ENCODE results near the gene AKR7A3.
"Not testable (repeated sequence)": the region's sequence is repeated elsewhere in the genome, so short reads cannot be mapped to it uniquely, and the experiment has no call there.

Gene AKR7A3

DNA sequence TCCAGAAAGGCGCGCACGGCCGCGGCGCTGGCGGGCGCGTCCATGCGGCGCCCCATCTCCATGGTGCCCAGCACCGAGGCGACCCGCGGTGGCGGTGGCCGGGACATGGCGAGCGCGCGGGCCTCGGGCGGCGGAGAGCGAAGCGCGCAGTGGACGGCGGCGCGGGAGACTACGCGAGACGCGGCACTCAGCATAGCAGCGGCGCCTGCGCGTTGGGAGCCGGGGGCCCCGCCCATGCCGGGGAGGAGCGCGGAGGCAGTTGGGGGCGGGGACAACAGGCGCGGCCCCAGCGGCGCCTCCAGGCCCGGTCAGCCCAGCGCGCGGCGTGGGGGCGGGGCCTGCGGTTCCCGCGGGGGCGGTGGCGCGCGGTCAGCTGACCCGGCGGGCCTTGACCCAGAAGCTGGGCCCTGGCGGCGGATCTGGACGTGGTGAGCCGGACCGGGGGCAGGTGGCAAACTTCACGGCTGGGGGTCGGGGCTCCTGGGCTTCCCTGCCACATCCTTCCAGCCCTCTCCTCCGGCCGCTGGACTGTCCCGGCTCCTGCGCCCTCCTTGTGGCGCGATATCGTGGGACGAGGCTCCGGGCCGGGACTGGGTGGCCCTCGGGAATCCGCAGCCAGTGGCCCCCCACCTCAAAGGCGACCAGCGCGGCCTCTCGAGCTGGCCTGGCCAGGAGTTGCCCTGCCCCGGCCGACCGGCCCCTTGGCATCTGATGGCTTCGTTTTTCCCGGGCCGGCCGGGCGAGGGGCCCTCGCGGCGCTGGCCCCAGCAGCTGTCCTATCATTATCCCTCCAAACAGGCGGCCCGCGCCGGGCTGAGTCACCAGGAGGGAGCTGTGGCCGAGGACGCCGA lies 23.6 kb upstream of the AKR7A3 start, which contains the start of the genes AKR7A2 and SLC66A1:
AKR7A2 (minus strand) TSS at position 214 of the 851 bp plus-strand sequence; CDS start at position 194, 20 bp downstream.
SLC66A1 (plus strand) TSS at position 396 of the 851 bp plus-strand sequence. CDS start 5,352 bp downstream, outside the sequence.
- peak; percentile 88 to 91 for DNase-seq (ENCODE audit: low spot score in 2 of 2)
- Mint-ChIP-seq H3K36me3 (peaks cover 7% of the 10 kb centered on the region), H3K27ac (peak within 1 kb of the TSS; percentile 55), H3K4me1 (peaks cover 37% of the 10 kb centered on the region), H3K27me3 (no peaks in the 10 kb centered on the region), H3K9me3 (no peaks in the 10 kb centered on the region), H3K4me3 (peak within 1 kb of the TSS; percentile 88)
- ATAC-seq (ENCODE audit: low read depth), result peak; percentile 79

DNA sequence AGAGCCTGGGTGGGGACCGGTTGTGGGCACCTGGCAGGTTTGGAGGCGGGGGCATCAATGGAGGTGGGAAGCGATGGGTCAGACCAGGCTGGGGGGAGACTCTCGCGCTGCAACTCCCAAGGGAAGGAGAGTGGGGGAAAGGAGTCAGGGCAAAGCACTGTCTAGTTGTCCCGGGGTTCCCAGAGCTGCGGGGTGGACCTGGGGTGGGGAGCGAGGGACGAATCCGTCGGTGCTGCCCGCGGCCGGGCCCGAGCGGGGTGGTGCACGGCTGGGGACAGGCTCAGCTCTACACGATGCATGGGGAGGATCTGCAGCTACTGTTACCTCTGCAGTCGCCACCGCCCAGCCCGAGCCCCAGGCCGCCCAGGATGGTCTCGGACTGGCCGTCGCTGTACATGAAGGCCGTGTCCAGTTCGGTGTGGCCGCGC lies 22.9 kb upstream of the AKR7A3 start:
- Mint-ChIP-seq H3K27me3 (no peaks in the 10 kb centered on the region), H3K4me1 (peaks cover 37% of the 10 kb centered on the region), H3K27ac (peak overlapping the region; percentile 42), H3K4me3 (peak overlapping the region; percentile 88), H3K36me3 (peaks cover 11% of the 10 kb centered on the region), H3K9me3 (no peaks in the 10 kb centered on the region)
- DNase-seq (ENCODE audit: low spot score in 2 of 2) (no peak), ATAC-seq (ENCODE audit: low read depth) (no peak)

DNA sequence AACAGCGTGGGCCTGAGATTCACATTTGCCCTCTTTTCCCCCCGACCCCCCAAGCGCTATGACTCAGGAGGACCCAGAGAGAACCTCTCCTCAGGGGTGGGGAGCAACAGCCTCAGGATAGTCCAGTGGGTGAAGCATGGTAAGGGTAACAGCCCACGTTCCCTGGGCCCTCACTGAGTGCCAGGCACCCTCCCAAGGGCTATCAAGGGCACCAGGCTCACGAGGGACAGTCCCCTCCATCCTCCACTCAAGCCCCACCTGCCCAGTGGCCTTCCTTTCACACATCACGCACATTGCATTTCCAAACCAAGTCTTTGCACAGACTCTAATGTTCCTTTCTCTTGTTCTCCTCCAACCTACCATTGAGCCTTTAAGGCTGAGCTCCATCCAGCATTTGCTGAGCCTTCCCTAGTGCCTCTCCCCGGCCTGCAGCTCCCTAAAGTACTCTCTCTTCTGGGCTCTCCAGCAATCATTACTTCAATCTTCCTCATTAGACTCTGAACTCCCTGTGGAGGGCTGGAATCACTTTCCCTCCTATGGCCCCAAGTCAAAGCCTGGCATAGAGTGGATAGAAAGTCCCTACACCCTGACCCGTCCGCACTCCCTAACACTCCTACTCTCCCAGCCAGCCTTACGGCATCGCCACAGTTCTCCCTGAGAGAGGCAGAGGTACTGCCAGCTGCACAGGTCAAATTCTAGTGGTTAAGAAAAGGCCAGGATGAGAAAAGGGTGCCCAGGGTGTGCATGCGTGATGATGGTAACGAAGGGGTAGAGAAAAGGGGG lies 22.3 kb upstream of the AKR7A3 start:
- Mint-ChIP-seq H3K9me3 (no peaks in the 10 kb centered on the region), H3K27ac (peak overlapping the region; percentile 42), H3K4me1 (peaks cover 34% of the 10 kb centered on the region), H3K4me3 (peak overlapping the region; percentile 88), H3K36me3 (peaks cover 12% of the 10 kb centered on the region), H3K27me3 (no peaks in the 10 kb centered on the region)
- no peak for ATAC-seq (ENCODE audit: low read depth)
- no peak for DNase-seq (ENCODE audit: low spot score in 2 of 2)

DNA sequence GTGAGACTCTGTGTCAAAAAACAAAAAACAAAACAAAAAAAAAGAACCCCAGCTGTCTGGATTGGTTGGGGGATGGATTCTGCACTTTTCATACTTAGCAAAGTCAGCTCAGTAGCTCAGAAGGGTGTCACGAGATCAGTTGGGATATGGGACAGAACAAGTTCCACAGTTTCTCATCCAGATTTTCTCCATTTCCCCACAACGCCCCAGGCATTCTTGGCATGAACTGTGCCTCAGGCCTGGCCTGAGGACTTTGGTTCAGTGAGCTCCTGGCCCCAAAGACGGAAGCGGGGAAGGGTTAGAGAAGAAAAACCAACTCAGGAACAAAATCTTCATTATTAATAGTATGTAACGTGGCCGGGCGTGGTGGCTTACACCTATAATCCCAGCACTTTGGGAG lies 21.5 kb upstream of the AKR7A3 start:
- ATAC-seq (ENCODE audit: low read depth) (no peak), DNase-seq (ENCODE audit: low spot score in 2 of 2) (no peak)
- no peak overlapping the region for H3K4me3 Mint-ChIP-seq
- peaks cover 18% of the 10 kb centered on the region for H3K36me3 Mint-ChIP-seq
- H3K27ac Mint-ChIP-seq, result no peak overlapping the region
- H3K9me3 Mint-ChIP-seq, result no peaks in the 10 kb centered on the region
- H3K4me1 Mint-ChIP-seq, result peaks cover 27% of the 10 kb centered on the region
- H3K27me3 Mint-ChIP-seq, result no peaks in the 10 kb centered on the region

DNA sequence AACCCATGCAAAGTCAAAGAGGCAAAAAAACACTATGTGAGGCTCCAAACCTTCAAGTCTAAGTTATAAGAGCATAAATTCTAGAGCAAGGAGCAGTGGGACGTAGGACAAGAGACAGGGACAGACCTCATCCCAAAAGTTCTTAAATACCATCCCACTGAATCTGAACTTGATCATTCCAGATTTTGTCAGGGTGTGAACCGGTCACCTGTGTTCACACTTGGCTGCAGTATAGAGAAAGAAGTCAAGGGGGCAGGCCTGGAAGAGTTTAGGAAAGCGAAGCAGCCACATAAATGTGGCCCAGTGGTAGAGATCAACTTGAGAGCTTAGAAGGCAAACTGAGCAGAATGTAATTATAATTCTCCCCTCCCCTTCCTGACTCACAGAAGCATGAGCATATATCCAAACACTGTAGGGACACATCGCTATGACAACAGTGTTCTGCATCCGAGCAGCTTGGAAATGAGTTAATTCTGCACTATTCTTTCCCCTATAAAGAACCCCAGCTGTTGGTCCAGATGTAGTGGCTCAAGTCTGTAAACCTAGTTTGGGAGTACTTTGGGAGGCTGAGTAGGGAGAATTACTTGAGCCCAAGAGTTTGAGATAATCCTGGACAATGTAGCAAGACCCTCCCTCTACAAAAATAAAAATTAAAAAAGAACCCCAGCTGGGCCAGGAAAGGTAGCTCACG lies 20.7 kb upstream of the AKR7A3 start:
- no peak overlapping the region for H3K4me3 Mint-ChIP-seq

DNA sequence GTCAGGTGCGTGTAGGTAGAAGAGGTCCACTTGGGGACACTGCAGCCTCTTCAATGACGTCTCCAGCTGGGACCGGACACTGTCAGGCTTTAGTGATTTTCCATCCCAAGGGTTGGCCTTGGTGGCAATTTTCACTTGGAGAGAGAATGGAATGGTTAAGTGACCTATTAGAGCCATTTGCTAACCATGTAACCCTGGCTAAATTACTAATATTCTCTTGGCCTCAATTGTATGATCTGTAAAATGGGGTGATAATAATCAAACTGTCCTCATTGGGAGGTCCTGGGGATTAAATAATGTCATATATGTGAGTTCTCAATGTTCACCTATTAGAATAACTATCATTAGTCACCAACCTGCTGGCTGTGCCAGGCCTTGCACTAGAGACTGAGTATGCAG lies 19.9 kb upstream of the AKR7A3 start:
- Mint-ChIP-seq H3K27me3 (no peaks in the 10 kb centered on the region), H3K36me3 (peaks cover 29% of the 10 kb centered on the region), H3K4me3 (no peak overlapping the region), H3K27ac (no peak overlapping the region), H3K4me1 (peaks cover 13% of the 10 kb centered on the region), H3K9me3 (no peaks in the 10 kb centered on the region)
- DNase-seq (ENCODE audit: low spot score in 2 of 2) (no peak), ATAC-seq (ENCODE audit: low read depth) (no peak)

More for the DNA sequence above, 20.7 kb upstream of the AKR7A3 start:
- no peak overlapping the region for H3K27ac Mint-ChIP-seq
- H3K27me3 Mint-ChIP-seq, result no peaks in the 10 kb centered on the region
- peaks cover 19% of the 10 kb centered on the region for H3K4me1 Mint-ChIP-seq
- DNase-seq (ENCODE audit: low spot score in 2 of 2) (no peak), ATAC-seq (ENCODE audit: low read depth) (no peak)
- H3K9me3 Mint-ChIP-seq, result no peaks in the 10 kb centered on the region
- peaks cover 24% of the 10 kb centered on the region for H3K36me3 Mint-ChIP-seq

DNA sequence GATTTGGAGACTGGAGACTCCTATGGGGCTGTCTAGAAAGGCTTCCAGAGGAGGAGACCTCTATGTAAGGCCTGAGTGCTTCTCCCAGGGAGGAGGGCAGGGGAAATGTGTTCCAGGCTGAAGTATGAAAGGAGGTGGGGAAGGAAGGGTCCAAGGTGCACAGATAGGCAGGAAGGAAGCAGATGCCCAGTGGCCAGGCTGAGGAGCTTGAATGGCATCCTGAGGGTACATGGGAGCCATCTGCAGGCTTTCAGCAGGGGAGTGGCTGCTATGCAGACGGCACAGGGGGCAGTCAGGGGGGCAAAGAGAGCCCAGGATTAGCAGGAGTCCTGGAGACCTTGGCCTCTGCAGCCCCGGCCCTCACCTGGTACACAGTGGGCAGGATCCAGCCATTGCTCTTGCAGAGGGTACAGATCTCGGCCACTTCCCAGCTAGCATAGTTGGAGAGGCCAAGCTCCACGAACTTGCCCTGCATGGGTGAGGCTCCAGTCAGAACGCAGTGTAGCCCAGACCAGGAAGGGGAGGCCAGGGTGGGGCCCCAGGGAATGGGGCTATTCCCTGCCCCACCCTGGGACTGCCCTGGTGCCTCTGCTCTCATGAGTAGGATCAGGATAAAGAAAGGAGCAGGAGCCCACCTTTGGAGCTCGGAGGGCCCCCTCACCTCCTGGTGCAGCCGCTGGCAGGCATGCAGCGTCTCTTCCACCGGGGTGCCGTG lies 19.4 kb upstream of the AKR7A3 start:
- ATAC-seq (ENCODE audit: low read depth) (no peak), DNase-seq (ENCODE audit: low spot score in 2 of 2) (no peak)
- no peak overlapping the region for H3K27ac Mint-ChIP-seq

DNA sequence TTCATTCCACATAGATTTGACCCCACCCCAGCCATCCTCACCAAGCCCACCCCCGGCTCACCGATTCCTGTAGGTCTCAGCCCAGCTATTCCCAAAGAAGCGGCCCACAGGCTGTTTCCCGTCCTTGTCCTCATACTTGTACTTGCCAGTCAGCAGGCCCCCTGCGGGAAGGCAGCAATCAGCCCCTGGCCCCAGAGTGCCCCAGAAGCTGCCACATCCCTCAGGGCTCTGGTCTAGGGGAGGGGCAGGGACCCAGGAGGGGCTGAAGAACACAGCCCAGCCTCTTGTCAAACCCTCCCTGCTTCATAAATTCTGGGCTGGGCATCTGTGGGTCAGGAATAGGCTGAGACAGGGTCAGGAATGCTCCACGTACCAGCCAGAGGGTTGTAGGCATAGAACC lies 18.4 kb upstream of the AKR7A3 start:
- no peak overlapping the region for H3K27ac Mint-ChIP-seq
- H3K9me3 Mint-ChIP-seq, result no peaks in the 10 kb centered on the region
- no peaks in the 10 kb centered on the region for H3K27me3 Mint-ChIP-seq
- no peak overlapping the region for H3K4me3 Mint-ChIP-seq
- DNase-seq (ENCODE audit: low spot score in 2 of 2) (no peak), ATAC-seq (ENCODE audit: low read depth) (no peak)
- peaks cover 32% of the 10 kb centered on the region for H3K36me3 Mint-ChIP-seq
- peaks cover 7% of the 10 kb centered on the region for H3K4me1 Mint-ChIP-seq

More for the DNA sequence above, 19.4 kb upstream of the AKR7A3 start:
- Mint-ChIP-seq H3K4me1 (peaks cover 7% of the 10 kb centered on the region), H3K27me3 (no peaks in the 10 kb centered on the region), H3K9me3 (no peaks in the 10 kb centered on the region), H3K36me3 (peaks cover 32% of the 10 kb centered on the region), H3K4me3 (no peak overlapping the region)

DNA sequence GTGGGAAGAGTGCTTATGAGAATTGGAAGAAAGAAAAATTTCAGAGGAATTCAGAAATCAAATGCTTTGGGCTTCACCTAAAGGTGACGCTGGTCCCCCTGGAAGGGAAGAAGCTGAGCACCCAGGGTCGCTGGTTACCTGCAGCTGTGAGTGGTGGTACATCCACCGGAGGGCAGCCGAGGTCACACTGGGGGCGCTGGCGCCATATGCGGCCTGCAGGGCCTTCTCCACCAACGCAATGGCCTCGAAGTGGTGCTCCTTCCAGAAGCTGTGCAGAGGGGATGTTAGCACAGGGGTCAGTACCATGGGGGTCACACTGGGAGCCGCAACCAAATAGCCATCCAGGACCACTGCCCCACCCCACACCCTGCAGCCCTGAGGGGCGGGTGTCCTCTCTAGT lies 17.3 kb upstream of the AKR7A3 start:
- peaks cover 34% of the 10 kb centered on the region for H3K36me3 Mint-ChIP-seq
- no peak for ATAC-seq (ENCODE audit: low read depth)
- H3K4me1 Mint-ChIP-seq, result peaks cover 2% of the 10 kb centered on the region
- no peak for DNase-seq (ENCODE audit: low spot score in 2 of 2)
- H3K4me3 Mint-ChIP-seq, result no peak overlapping the region
- no peaks in the 10 kb centered on the region for H3K27me3 Mint-ChIP-seq
- H3K27ac Mint-ChIP-seq, result no peak overlapping the region
- H3K9me3 Mint-ChIP-seq, result no peaks in the 10 kb centered on the region

DNA sequence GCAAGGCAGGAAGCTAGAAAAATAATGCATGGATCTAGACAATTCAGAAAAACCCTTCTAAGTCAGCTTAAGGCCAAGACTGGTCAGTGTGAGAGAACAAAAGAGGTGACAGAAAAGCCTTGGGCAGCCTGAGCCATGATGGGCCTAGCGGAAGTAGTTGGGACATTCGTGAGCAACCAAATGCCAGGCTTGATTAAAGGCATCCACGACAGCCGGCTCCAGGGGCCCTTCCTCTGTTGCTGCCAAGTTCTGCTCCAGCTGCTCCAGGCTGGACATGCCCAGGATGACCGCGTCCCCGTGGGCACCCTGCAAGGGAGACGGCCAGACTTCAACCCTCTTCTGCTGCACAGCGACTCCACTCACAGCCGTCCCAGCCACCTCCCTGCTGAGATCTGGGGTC lies 15.5 kb upstream of the AKR7A3 start:
- ATAC-seq (ENCODE audit: low read depth); H3K27ac Mint-ChIP-seq; H3K27me3 Mint-ChIP-seq; H3K4me1 Mint-ChIP-seq; H3K9me3 Mint-ChIP-seq; H3K4me3 Mint-ChIP-seq; DNase-seq (ENCODE audit: low spot score in 2 of 2): not testable (repeated sequence)
- H3K36me3 Mint-ChIP-seq, result peaks cover 36% of the 10 kb centered on the region

DNA sequence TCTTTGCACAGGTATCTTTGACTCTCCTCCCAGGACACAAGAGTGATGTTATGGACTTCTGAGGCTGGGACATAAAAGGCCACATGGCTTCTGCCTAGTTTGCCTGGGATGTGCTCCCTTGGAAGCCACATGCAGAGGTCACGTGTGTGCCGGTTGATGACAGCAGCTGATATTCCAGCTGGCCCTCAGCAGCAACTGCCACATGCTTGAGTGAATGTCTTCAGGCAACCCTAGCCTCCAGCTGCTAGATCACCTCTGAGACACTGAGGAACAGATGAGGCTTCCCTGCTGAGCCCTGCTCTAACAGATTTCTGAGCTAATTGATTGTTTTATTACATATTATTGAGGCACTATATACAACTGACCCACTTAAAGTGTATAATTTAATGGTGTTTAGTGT lies 11.6 kb upstream of the AKR7A3 start:
- DNase-seq (ENCODE audit: low spot score in 2 of 2), result no peak
- ATAC-seq (ENCODE audit: low read depth), result no peak
- H3K4me1 Mint-ChIP-seq, result peaks cover 2% of the 10 kb centered on the region
- H3K27ac Mint-ChIP-seq, result no peak overlapping the region
- H3K9me3 Mint-ChIP-seq, result peaks cover 8% of the 10 kb centered on the region
- H3K4me3 Mint-ChIP-seq, result no peak overlapping the region
- peaks cover 31% of the 10 kb centered on the region for H3K36me3 Mint-ChIP-seq
- no peaks in the 10 kb centered on the region for H3K27me3 Mint-ChIP-seq

DNA sequence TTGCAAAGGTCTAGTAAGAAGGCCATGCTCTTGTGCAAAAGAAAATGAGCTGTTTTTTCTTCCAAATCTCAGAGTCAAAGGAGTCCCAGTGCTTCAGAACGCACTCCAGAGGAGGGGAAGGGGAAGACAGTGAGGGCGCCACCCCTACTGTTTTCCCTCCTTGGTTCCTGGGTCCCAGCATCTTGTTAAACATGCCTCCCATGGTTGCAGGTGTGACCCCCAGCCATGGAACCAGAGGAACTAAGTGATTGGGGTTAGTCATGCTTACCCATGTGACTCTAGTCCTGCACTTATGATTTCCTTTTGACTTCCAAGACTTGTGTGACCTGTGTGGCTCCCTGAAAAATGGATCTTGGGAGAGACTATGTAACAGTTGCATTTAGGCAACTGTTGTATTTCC lies 6.1 kb upstream of the AKR7A3 start:
- no peaks in the 10 kb centered on the region for H3K27me3 Mint-ChIP-seq
- H3K4me1 Mint-ChIP-seq, result peaks cover 2% of the 10 kb centered on the region
- H3K4me3 Mint-ChIP-seq, result no peak overlapping the region
- peaks cover 30% of the 10 kb centered on the region for H3K36me3 Mint-ChIP-seq
- no peak for DNase-seq (ENCODE audit: low spot score in 2 of 2)
- ATAC-seq (ENCODE audit: low read depth), result no peak
- no peak overlapping the region for H3K27ac Mint-ChIP-seq
- peaks cover 18% of the 10 kb centered on the region for H3K9me3 Mint-ChIP-seq

DNA sequence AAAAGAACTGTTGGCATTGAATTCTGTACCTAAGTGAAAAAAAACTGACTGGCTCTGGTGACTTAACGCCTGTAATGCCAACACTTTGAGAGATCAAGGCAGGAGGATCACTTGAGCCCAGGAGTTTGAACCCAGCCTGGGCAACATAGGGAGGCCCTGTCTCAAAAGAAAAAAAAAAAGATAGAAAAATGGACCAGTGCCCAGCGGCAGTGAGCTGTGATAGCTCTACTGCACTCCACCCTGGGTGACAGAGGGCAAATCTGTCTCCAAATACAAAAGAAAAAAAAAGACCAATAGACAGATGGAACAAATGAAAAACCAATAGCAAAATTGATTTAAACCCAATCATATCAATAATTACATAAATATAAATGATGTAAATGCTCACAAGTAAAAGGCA lies 674 bp upstream of the AKR7A3 start:
- peaks cover 4% of the 10 kb centered on the region for H3K9me3 Mint-ChIP-seq
- DNase-seq (ENCODE audit: low spot score in 2 of 2) (no peak), ATAC-seq (ENCODE audit: low read depth) (no peak)
- peaks cover 6% of the 10 kb centered on the region for H3K4me1 Mint-ChIP-seq
- no peak overlapping the region for H3K27ac Mint-ChIP-seq
- peak overlapping the region; percentile 55 for H3K4me3 Mint-ChIP-seq
- peaks cover 5% of the 10 kb centered on the region for H3K27me3 Mint-ChIP-seq
- H3K36me3 Mint-ChIP-seq, result peaks cover 14% of the 10 kb centered on the region

Data from memory B cell (primary cell).